SK-N-SH treated with all-trans-retinoic acid at 6 μM for 48 hours (cell line): Measurements from ENCODE around the gene SLC26A2.

Source experiments
- BACH2 ChIP-seq: fragments of 250-450 bp; sonication (Bioruptor Pico); IDR thresholded peaks from 2 replicates; pipeline ENCODE4 v1.9.0; 2021; ENCODE audit warnings: mild to moderate bottlenecking, borderline replicate concordance
- OSR1 ChIP-seq: fragments of 250-450 bp; sonication (Bioruptor Pico); IDR thresholded peaks from 2 replicates; pipeline ENCODE4 v1.8.0; 2022; ENCODE audit warnings: moderate library complexity, mild to moderate bottlenecking, inconsistent platforms
- PATZ1 ChIP-seq: fragments of 250-450 bp; sonication (Bioruptor Pico); IDR thresholded peaks from 2 replicates; pipeline ENCODE4 v1.8.0; 2020; ENCODE audit warnings: mild to moderate bottlenecking, moderate library complexity, borderline replicate concordance
- POU6F1 ChIP-seq: fragments of 250-450 bp; sonication (Bioruptor Pico); IDR thresholded peaks from 2 replicates; pipeline ENCODE4 v1.8.0; 2021; ENCODE audit warnings: low read depth, mild to moderate bottlenecking, moderate library complexity, borderline replicate concordance
- PPARA ChIP-seq: fragments of 250-450 bp; sonication (Bioruptor Pico); IDR thresholded peaks from 2 replicates; pipeline ENCODE4 v1.5.0; 2020; ENCODE audit warnings: mild to moderate bottlenecking, borderline replicate concordance
- RARB ChIP-seq: fragments of 250-450 bp; sonication (Bioruptor Pico); IDR thresholded peaks from 2 replicates; pipeline ENCODE4 v1.8.0; 2021; ENCODE audit warnings: mild to moderate bottlenecking, moderate library complexity
- SNAI2 ChIP-seq: fragments of 250-450 bp; sonication (Bioruptor Pico); IDR thresholded peaks from 2 replicates; pipeline ENCODE4 v1.5.0; 2020; ENCODE audit warnings: mild to moderate bottlenecking, moderate library complexity
- TCF4 ChIP-seq: fragments of 250-450 bp; sonication (Bioruptor Pico); IDR thresholded peaks from 2 replicates; pipeline ENCODE4 v1.8.0; 2021; ENCODE audit warnings: mild to moderate bottlenecking, moderate library complexity, borderline replicate concordance
- TOX ChIP-seq: fragments of 250-450 bp; sonication (Bioruptor Pico); IDR thresholded peaks from 2 replicates; pipeline ENCODE4 v1.8.0; 2021; ENCODE audit warnings: mild to moderate bottlenecking, moderate library complexity, borderline replicate concordance
- ZFP3 ChIP-seq: fragments of 250-450 bp; sonication (Bioruptor Pico); IDR thresholded peaks from 2 replicates; pipeline ENCODE4 v1.5.0; 2020; ENCODE audit warnings: mild to moderate bottlenecking, moderate library complexity
- ZFP30 ChIP-seq: fragments of 450-650 bp; formaldehyde crosslinking; IDR thresholded peaks from 2 replicates; pipeline ENCODE4 v1.5.0; 2022; ENCODE audit warnings: mild to moderate bottlenecking, moderate library complexity
- TF ChIP-seq, protein P1 (sequence below): fragments of 250-450 bp; sonication (Bioruptor Pico); IDR thresholded peaks from 2 replicates; pipeline ENCODE4 v1.5.1; 2020; ENCODE audit warnings: low read depth, mild to moderate bottlenecking, moderate library complexity

DNA sequence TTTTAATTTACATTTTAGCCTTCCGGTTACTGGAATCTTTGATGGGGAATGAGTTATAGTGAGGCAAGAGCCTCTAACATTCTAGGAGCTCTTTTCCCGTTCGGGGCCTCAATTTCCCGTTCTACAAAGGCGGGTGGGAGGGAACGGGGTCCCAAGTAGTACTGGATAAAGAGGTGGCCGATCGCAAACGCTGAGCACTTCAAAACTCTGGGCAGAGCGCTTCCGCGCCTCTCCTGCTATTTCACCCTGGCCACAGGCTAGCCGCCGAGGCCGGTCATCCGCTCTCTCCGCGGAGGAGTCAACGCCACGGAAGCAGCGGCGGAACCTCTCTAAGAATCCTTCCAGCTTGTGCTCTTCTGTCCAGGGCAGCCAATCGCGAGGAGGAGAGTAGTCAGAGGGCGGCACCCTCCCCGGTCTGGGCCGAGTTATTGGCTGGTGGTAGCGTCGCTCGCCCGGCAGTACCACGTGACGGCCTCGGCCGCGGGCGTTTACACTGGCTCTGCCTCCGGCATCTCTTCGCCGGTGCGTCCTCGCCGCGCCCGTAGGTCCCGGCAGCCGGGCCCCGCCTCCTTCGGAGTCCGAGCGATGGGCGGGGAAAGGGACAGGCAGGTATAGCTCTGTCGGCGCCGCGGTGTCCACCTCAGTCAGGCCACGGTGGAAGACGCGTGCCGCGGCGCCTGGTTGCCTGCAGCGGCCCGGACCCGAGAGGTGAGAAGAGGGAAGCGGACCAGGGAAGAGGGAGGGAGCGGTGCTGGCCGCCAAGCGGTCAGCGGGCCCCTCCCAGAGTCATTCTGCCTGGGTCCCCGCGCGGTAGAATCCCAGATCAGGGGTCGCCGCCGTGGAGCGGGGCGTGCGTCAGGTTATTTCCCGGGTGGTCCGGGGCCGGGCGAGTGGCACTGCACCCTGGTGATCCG lies at the start of gene SLC26A2:
- TF ChIP-seq TCF4 (CRISPR knock-in tag) (no peak), PATZ1 (CRISPR knock-in tag) (no peak), ZFP3 (CRISPR knock-in tag) (no peak), ZFP30 (CRISPR knock-in tag) (no peak), TOX (no peak), RARB (CRISPR knock-in tag) (no peak), BACH2 (CRISPR knock-in tag) (no peak), SNAI2 (CRISPR knock-in tag) (no peak), OSR1 (CRISPR knock-in tag) (no peak), POU6F1 (no peak), PPARA (CRISPR knock-in tag) (no peak)
- TF ChIP-seq, protein P1, sequence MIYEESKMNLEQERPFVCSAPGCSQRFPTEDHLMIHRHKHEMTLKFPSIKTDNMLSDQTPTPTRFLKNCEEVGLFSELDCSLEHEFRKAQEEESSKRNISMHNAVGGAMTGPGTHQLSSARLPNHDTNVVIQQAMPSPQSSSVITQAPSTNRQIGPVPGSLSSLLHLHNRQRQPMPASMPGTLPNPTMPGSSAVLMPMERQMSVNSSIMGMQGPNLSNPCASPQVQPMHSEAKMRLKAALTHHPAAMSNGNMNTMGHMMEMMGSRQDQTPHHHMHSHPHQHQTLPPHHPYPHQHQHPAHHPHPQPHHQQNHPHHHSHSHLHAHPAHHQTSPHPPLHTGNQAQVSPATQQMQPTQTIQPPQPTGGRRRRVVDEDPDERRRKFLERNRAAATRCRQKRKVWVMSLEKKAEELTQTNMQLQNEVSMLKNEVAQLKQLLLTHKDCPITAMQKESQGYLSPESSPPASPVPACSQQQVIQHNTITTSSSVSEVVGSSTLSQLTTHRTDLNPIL: no peak
